NB4 (cell line): ENCODE results near the gene CLEC16A.

Experiments used
- CTCF ChIP-seq: IDR thresholded peaks from one replicate; pipeline ENCODE4 v1.5.1; 2012; ENCODE audit warnings: low read depth, low read length
- MAX ChIP-seq: IDR thresholded peaks from 2 replicates; pipeline ENCODE4 v1.6.1; 2011; ENCODE audit warnings: low read depth, low read length
- MYC ChIP-seq: IDR thresholded peaks from 2 replicates; pipeline ENCODE4 v1.6.1; 2011; ENCODE audit warnings: low read depth, low read length
- POLR2A ChIP-seq: IDR thresholded peaks from 2 replicates; pipeline ENCODE4 v1.6.1; 2011; ENCODE audit warnings: mild to moderate bottlenecking; ENCODE audit not compliant: insufficient read length; ENCODE audit errors: extremely low read depth

- TF ChIP-seq CTCF (no peak), POLR2A (no peak), MAX (no peak), MYC (no peak)
These were observed 143.8 kb downstream of the CLEC16A start for GRCh38 chr16:11088074-11088730.
